Progenitor cell of endocrine pancreas (in vitro differentiated cells): Measurements from ENCODE around the gene TAF8. TPM values are rescaled to one million over a fixed set of nuclear protein-coding genes. Genes with fewer than 3 reads are reported as not detected.

ENCODE experiments used
- DNase-seq: peaks from one replicate; pipeline ENCODE4 v3.0.0; 2021; ENCODE audit warnings: low spot score; ENCODE audit not compliant: unreplicated experiment
- H3K27ac Mint-ChIP-seq: 2 replicates; pipeline ENCODE4 v1.8.0; 2021; ENCODE audit warnings: mild to moderate bottlenecking, moderate library complexity, mixed read lengths
- H3K27me3 Mint-ChIP-seq: 2 replicates; pipeline ENCODE4 v1.8.0; 2021; ENCODE audit warnings: mixed read lengths
- H3K36me3 Mint-ChIP-seq: 2 replicates; pipeline ENCODE4 v1.8.0; 2022; ENCODE audit warnings: mixed read lengths; ENCODE audit not compliant: insufficient read depth
- H3K4me1 Mint-ChIP-seq: 2 replicates; pipeline ENCODE4 v1.8.0; 2021; ENCODE audit warnings: low read depth, mixed read lengths
- H3K4me3 Mint-ChIP-seq: 2 replicates; pipeline ENCODE4 v1.8.0; 2021; ENCODE audit warnings: low read depth, mild to moderate bottlenecking, moderate library complexity, mixed read lengths
- H3K9me3 Mint-ChIP-seq: 2 replicates; pipeline ENCODE4 v1.8.0; 2021; ENCODE audit warnings: low read depth, mixed read lengths
- total RNA-seq: library from RNA; stranded (reverse); gene quantifications from 2 replicates; pipeline ENCODE4 v1.2.1, GENCODE V29; 2021
- TF ChIP-seq, protein P1 (sequence below): fragments of 200-600 bp; sonication (generic); IDR thresholded peaks from one replicate; pipeline ENCODE4 v1.5.0; 2021; ENCODE audit warnings: antibody characterized with exemption, mild to moderate bottlenecking; ENCODE audit not compliant: unreplicated experiment

TAF8 gene
- total RNA-seq, 1 donor from 2014 or later: 38.9 TPM

DNA sequence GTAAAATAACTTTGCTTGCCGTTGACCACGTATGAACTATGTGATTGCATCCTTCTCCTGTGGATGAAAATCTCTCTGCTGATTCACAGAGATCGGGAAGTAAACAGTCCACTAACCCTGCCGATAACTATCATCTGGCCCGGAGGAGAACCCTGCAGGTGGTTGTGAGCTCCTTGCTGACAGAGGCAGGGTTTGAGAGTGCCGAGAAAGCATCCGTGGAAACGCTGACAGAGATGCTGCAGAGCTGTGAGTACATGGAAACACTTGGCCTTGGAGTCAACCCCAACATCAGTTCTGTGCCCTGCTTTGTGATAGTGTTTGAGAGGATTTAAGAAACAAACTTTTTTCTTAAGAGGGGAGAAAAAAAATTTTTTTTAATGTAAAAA is 937 bp downstream of the TAF8 start:
- peak overlapping the region; percentile 100 for H3K27ac Mint-ChIP-seq
- H3K4me3 Mint-ChIP-seq: peak overlapping the region; percentile 97
- TF ChIP-seq, protein P1, sequence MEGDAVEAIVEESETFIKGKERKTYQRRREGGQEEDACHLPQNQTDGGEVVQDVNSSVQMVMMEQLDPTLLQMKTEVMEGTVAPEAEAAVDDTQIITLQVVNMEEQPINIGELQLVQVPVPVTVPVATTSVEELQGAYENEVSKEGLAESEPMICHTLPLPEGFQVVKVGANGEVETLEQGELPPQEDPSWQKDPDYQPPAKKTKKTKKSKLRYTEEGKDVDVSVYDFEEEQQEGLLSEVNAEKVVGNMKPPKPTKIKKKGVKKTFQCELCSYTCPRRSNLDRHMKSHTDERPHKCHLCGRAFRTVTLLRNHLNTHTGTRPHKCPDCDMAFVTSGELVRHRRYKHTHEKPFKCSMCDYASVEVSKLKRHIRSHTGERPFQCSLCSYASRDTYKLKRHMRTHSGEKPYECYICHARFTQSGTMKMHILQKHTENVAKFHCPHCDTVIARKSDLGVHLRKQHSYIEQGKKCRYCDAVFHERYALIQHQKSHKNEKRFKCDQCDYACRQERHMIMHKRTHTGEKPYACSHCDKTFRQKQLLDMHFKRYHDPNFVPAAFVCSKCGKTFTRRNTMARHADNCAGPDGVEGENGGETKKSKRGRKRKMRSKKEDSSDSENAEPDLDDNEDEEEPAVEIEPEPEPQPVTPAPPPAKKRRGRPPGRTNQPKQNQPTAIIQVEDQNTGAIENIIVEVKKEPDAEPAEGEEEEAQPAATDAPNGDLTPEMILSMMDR: no peak
- H3K27me3 Mint-ChIP-seq: peaks cover 14% of the 10 kb centered on the region
- DNase-seq: no peak
- H3K4me1 Mint-ChIP-seq: peaks cover 10% of the 10 kb centered on the region
- H3K9me3 Mint-ChIP-seq: no peaks in the 10 kb centered on the region
- H3K36me3 Mint-ChIP-seq: peaks cover 13% of the 10 kb centered on the region

DNA sequence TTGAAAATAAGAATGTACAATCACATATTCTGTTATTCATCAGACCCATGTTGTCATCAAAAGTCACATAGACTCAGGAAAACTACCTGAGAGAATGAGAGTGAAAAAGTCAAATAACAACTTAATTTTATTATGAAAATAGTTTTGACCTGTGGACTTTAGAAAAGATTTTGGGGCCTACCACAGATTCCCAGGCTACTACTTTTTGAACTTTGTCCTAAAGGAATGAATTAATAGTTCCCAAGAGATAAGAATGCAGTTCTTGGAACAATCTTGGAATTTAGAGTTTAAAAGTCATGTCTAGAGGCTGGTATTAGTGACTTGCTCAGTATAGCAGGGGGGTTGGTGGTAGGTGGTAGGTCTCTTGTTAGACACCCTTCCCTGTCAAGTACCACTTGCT is 3.3 kb downstream of the TAF8 start:
- H3K27me3 Mint-ChIP-seq: no peaks in the 10 kb centered on the region
- H3K9me3 Mint-ChIP-seq: no peaks in the 10 kb centered on the region
- no peak overlapping the region for H3K27ac Mint-ChIP-seq
- TF ChIP-seq, protein P1: no peak
- H3K4me3 Mint-ChIP-seq: no peak overlapping the region
- peaks cover 29% of the 10 kb centered on the region for H3K36me3 Mint-ChIP-seq
- H3K4me1 Mint-ChIP-seq: peaks cover 4% of the 10 kb centered on the region
- DNase-seq: no peak

DNA sequence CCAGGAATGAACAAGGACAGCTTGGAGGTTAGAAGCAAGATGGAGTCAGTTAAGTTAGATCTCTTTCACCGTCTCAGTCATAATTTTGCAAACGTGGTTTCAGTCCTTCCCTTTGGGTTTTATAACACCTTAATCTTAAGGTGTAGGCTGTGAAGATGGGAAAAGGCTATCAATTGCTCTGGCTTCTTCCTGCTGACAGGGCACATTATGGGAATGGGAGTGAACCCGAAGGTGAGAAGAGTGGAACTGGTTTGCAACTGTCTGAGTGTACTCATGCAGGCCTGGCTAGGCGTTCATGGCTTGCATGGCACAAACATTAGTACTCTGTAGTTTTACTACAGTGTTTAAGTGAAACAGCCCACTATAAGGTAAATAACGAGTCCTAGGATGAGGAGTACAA is 9.4 kb downstream of the TAF8 start:
- no peak for DNase-seq
- H3K27ac Mint-ChIP-seq: no peak overlapping the region
- H3K9me3 Mint-ChIP-seq: peaks cover 6% of the 10 kb centered on the region
- H3K4me3 Mint-ChIP-seq: no peak overlapping the region
- TF ChIP-seq, protein P1: no peak
- H3K36me3 Mint-ChIP-seq: peaks cover 60% of the 10 kb centered on the region
- no peaks in the 10 kb centered on the region for H3K4me1 Mint-ChIP-seq
- no peaks in the 10 kb centered on the region for H3K27me3 Mint-ChIP-seq

DNA sequence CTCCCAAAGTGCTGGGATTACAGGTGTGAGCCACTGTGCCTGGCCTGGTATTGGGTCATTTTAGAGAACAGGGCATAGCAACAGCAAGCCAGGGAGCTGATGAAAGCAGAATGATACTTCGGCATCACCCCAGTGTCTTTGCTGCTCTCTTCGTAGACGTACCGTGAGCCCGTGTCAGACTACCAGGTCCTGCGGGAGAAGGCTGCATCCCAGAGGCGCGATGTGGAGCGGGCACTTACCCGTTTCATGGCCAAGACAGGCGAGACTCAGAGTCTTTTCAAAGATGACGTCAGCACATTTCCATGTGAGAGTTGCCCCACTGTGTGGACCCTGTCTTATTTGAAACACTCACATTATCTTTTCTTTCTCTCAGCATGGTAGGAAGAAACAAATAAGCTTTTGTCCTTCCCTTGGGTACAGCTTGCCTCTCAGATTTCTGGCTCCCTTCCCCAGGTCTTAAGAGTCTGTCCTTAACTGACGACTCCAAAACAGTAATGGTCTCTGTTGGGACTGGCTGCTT is 15.9 kb downstream of the TAF8 start:
- H3K36me3 Mint-ChIP-seq: peaks cover 18% of the 10 kb centered on the region
- H3K27me3 Mint-ChIP-seq: no peaks in the 10 kb centered on the region
- H3K27ac Mint-ChIP-seq: no peak overlapping the region

DNA sequence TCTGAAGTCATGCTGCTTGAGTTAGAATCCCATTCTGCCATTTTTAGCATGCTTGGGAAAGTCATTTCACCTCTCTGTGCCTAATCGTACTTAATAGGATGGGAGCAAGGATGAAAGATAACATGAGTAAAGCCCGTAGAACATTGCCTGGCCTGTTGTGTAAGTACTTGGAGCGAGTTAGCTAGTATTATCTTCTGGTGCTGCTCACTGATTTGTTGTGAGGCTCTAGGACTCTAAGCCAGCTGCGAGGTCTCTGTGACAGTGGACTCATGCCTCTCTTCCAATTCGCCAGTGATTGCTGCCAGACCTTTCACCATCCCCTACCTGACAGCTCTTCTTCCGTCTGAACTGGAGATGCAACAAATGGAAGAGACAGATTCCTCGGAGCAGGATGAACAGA is 17.8 kb downstream of the TAF8 start:
- no peak for DNase-seq
- Mint-ChIP-seq H3K4me3 (no peak overlapping the region), H3K36me3 (peaks cover 15% of the 10 kb centered on the region), H3K4me1 (no peaks in the 10 kb centered on the region), H3K27me3 (no peaks in the 10 kb centered on the region), H3K27ac (no peak overlapping the region), H3K9me3 (no peaks in the 10 kb centered on the region)
- TF ChIP-seq, protein P1: no peak

More for the DNA sequence above, 15.9 kb downstream of the TAF8 start:
- no peaks in the 10 kb centered on the region for H3K4me1 Mint-ChIP-seq
- TF ChIP-seq, protein P1: no peak
- H3K4me3 Mint-ChIP-seq: no peak overlapping the region
- no peaks in the 10 kb centered on the region for H3K9me3 Mint-ChIP-seq
- no peak for DNase-seq
